Esophagus muscularis mucosa (tissue), 4 donors: ENCODE results near the gene ZNF638.

Experiments
- EP300 ChIP-seq: sonication (generic); formaldehyde crosslinking; IDR thresholded peaks from one replicate; pipeline ENCODE4 v1.6.1; 2017; ENCODE audit warnings: antibody characterized with exemption
- POLR2A ChIP-seq: fragments of 450-650 bp; IDR thresholded peaks from one replicate; pipeline ENCODE4 v1.6.1; 2017; ENCODE audit warnings: antibody characterized with exemption, moderate library complexity, mild to moderate bottlenecking, low read depth
- POLR2AphosphoS5 ChIP-seq, 2 donors: sonication (generic); formaldehyde crosslinking; IDR thresholded peaks; one replicate each; pipeline ENCODE4 v1.6.1; 2017; ENCODE audit warnings: antibody characterized with exemption in 2 of 2
- TF ChIP-seq, protein P1 (sequence below), 3 experiments: fragments of 200-600 bp in 2 of 3; fragments of 450-650 bp in 1 of 3; sonication (generic) in 2 of 3; IDR thresholded peaks; one replicate each; pipeline ENCODE4 v1.5.1; 2017 to 2019; ENCODE audit warnings: antibody characterized with exemption in 3 of 3, mild to moderate bottlenecking in 2 of 3, moderate library complexity in 1 of 3

DNA sequence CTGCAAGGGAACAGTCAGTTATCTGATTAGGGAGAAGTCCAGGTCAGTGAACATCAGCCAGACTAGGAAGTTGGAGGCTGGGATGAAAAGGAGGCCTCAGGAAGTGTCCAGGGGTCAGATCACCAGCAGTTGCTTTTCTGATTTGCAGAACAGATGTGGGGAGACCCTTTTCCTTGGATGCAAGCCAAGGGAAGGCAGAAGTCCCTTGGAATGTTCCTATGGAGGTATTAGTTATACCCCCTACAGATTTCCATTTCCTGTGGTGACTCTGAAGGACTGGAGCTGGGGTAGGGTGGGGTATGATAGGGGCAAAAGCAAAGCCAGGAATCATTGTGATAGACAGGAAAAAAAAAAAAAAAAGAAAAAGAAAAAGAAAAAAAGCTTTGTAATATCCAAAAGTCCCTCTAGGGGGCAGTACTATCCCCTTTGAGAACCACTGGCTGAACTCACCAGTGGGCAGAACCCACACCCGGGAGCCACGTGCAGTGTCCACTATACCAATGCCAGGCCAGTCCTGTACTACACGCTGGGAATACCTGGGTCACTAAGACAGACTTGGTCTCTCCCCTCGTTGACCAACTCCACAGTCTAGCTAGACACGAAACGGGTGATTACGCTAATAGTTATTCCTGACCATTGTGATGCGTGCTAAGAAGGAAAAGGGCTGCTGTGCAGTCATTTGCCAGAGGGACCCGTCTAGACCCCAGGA is 129.2 kb downstream of the ZNF638 start:
- TF ChIP-seq, protein P1, sequence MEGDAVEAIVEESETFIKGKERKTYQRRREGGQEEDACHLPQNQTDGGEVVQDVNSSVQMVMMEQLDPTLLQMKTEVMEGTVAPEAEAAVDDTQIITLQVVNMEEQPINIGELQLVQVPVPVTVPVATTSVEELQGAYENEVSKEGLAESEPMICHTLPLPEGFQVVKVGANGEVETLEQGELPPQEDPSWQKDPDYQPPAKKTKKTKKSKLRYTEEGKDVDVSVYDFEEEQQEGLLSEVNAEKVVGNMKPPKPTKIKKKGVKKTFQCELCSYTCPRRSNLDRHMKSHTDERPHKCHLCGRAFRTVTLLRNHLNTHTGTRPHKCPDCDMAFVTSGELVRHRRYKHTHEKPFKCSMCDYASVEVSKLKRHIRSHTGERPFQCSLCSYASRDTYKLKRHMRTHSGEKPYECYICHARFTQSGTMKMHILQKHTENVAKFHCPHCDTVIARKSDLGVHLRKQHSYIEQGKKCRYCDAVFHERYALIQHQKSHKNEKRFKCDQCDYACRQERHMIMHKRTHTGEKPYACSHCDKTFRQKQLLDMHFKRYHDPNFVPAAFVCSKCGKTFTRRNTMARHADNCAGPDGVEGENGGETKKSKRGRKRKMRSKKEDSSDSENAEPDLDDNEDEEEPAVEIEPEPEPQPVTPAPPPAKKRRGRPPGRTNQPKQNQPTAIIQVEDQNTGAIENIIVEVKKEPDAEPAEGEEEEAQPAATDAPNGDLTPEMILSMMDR (IDR thresholded peaks at IDR 0.05): peak; percentile 28 to 58 (median 50)
- no peak for TF ChIP-seq EP300
- no peak for TF ChIP-seq POLR2AphosphoS5 (IDR thresholded peaks at IDR 0.05)
- no peak for TF ChIP-seq POLR2A
